ENCODE results near the gene GANC. TPM values are rescaled to one million over a fixed set of nuclear protein-coding genes. Genes with fewer than 3 reads are reported as not detected.
A peak's percentile ranks its signal among the peaks of the same experiment; 100 is the strongest.

The GANC gene
- polyA plus RNA-seq, 3 donors = 14.5 to 24.4 (median 21.1) TPM

GRCh38 chr15:42356851-42357250 lies 83.8 kb downstream of the GANC start:
- intact Hi-C loops (cut with micrococcal nuclease) = no loop called here
- Histone ChIP-seq H3K79me2 (ENCODE audit: insufficient read depth, low read length) (no peaks in the 10 kb centered on the region), H3K4me1 (ENCODE audit: control insufficient read depth in 1 of 2, insufficient read depth in 2 of 2, low read length in 2 of 2) (peaks cover 17 to 18% of the 10 kb centered on the region in 2 donors), H3K9me3 (replicated peaks in 1 of 2; ENCODE audit: control insufficient read depth in 1 of 2, insufficient read depth in 1 of 2, low read length in 2 of 2) (no peaks in the 10 kb centered on the region), H3K9ac (ENCODE audit: insufficient read depth, low read length, poor library complexity, severe bottlenecking) (no peak overlapping the region), H3K4me2 (replicated peaks; ENCODE audit: extremely low read depth, low read length, poor library complexity, severe bottlenecking) (no peak overlapping the region), H3K27ac (ENCODE audit: low read depth in 1 of 2, low read length in 2 of 2) (no peak overlapping the region), H4K20me1 (ENCODE audit: insufficient read depth, low read length) (no peaks in the 10 kb centered on the region), H3K4me3 (replicated peaks in 1 of 3; ENCODE audit: low read depth in 2 of 3, low read length in 3 of 3) (no peak overlapping the region), H2AFZ (ENCODE audit: insufficient read depth, low read depth, low read length, poor library complexity, severe bottlenecking) (no peak overlapping the region), H3K36me3 (replicated peaks in 1 of 2; ENCODE audit: control insufficient read depth in 1 of 2, insufficient read depth in 2 of 2, low read length in 2 of 2) (peaks cover 48 to 78% of the 10 kb centered on the region in 2 donors), H3K27me3 (ENCODE audit: control insufficient read depth in 2 of 2, insufficient read depth in 2 of 2, low read length in 2 of 2) (no peaks in the 10 kb centered on the region)
- TF ChIP-seq CTCF (IDR thresholded peaks at IDR 0.05) = no peak
- H3K36me3 Mint-ChIP-seq = peaks cover 65 to 72% of the 10 kb centered on the region in 2 donors
- peaks cover 25% of the 10 kb centered on the region for H3K4me1 Mint-ChIP-seq
- no peak for DNase-seq
- H3K9me3 Mint-ChIP-seq = no peaks in the 10 kb centered on the region
- WGBS (ENCODE audit: insufficient coverage) = 100% methylated on average over 1 of the region's 5 CpGs
- no peak overlapping the region for H3K4me3 Mint-ChIP-seq
- peak overlapping the region in 1 of 7 donors; percentile 19 for H3K27ac Mint-ChIP-seq
- peaks cover 0 to 2% (median 0%) of the 10 kb centered on the region in 3 donors for H3K27me3 Mint-ChIP-seq (ENCODE audit: low read depth in 3 of 3)

GRCh38 chr15:42358141-42358540 lies 85.1 kb downstream of the GANC start:
- no peak overlapping the region for H2AFZ ChIP-seq (ENCODE audit: insufficient read depth, low read depth, low read length, poor library complexity, severe bottlenecking)

More at GRCh38 chr15:42358141-42358540, 85.1 kb downstream of the GANC start:
- H3K9me3 ChIP-seq (replicated peaks in 1 of 2; ENCODE audit: control insufficient read depth in 1 of 2, insufficient read depth in 1 of 2, low read length in 2 of 2) = no peaks in the 10 kb centered on the region
- TF ChIP-seq CTCF (IDR thresholded peaks at IDR 0.05) = no peak
- peak overlapping the region in 2 of 7 donors; percentile 37 to 61 for H3K27ac Mint-ChIP-seq
- H3K4me3 Mint-ChIP-seq = no peak overlapping the region
- H3K79me2 ChIP-seq (ENCODE audit: insufficient read depth, low read length) = no peaks in the 10 kb centered on the region
- H3K4me1 ChIP-seq (ENCODE audit: control insufficient read depth in 1 of 2, insufficient read depth in 2 of 2, low read length in 2 of 2) = peaks cover 17 to 18% of the 10 kb centered on the region in 2 donors
- no peaks in the 10 kb centered on the region for H3K9me3 Mint-ChIP-seq
- H3K9ac ChIP-seq (ENCODE audit: insufficient read depth, low read length, poor library complexity, severe bottlenecking) = no peak overlapping the region
- no CpG with 5 or more reads among the region's 2 CpGs for WGBS (ENCODE audit: insufficient coverage)
- no peak for DNase-seq
- intact Hi-C loops (cut with micrococcal nuclease) = no loop called here
- H4K20me1 ChIP-seq (ENCODE audit: insufficient read depth, low read length) = no peaks in the 10 kb centered on the region
- H3K36me3 ChIP-seq (replicated peaks in 1 of 2; ENCODE audit: control insufficient read depth in 1 of 2, insufficient read depth in 2 of 2, low read length in 2 of 2) = peaks cover 35 to 78% of the 10 kb centered on the region in 2 donors
- H3K4me2 ChIP-seq (replicated peaks; ENCODE audit: extremely low read depth, low read length, poor library complexity, severe bottlenecking) = no peak overlapping the region
- no peaks in the 10 kb centered on the region for H3K27me3 ChIP-seq (ENCODE audit: control insufficient read depth in 2 of 2, insufficient read depth in 2 of 2, low read length in 2 of 2)
- peaks cover 26% of the 10 kb centered on the region for H3K4me1 Mint-ChIP-seq
- H3K4me3 ChIP-seq (replicated peaks in 1 of 3; ENCODE audit: low read depth in 2 of 3, low read length in 3 of 3) = no peak overlapping the region
- H3K27me3 Mint-ChIP-seq (ENCODE audit: low read depth in 3 of 3) = peaks cover 0 to 2% (median 0%) of the 10 kb centered on the region in 3 donors
- peak overlapping the region in 1 of 2 donors; percentile 70 for H3K27ac ChIP-seq (ENCODE audit: low read depth in 1 of 2, low read length in 2 of 2)
- H3K36me3 Mint-ChIP-seq = peaks cover 59 to 67% of the 10 kb centered on the region in 2 donors

Measured in CD14-positive monocyte (primary cell).